ENCODE results near the gene NUB1. TPM values are rescaled to one million over a fixed set of nuclear protein-coding genes. Genes with fewer than 3 reads are reported as not detected.

Gene NUB1
- total RNA-seq, 2 donors from 2014 or later, result 33.0 to 37.9 TPM

DNA sequence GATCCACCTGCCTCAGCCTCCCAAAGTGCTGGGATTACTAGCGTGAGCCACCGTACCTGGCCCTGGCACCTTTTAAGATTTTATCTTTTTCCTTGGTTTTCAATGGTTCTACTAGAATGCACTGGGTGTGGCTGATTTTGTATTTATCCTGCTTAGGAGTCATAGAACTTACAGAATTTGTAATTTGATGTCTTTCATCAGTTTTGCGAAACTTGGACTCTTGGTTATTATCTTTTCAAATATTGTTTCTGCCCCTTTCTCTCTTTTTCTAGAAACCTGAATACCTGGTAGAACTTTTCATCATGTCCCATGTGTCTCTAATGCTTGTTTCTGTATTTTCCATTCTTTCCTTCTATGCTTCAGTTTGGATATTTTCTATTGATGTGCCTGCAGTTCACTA, 2.8 kb upstream of the NUB1 start:
- DNase-seq (ENCODE audit: low spot score), result no peak
- intact Hi-C loops (cut with DNase I), result no loop called here

- DNase-seq (ENCODE audit: low spot score), result peak; percentile 25
- intact Hi-C loops (cut with DNase I), result no loop called here
Measured at GRCh38 chr7:151339651-151340382, 1.8 kb upstream of the NUB1 start.

DNA sequence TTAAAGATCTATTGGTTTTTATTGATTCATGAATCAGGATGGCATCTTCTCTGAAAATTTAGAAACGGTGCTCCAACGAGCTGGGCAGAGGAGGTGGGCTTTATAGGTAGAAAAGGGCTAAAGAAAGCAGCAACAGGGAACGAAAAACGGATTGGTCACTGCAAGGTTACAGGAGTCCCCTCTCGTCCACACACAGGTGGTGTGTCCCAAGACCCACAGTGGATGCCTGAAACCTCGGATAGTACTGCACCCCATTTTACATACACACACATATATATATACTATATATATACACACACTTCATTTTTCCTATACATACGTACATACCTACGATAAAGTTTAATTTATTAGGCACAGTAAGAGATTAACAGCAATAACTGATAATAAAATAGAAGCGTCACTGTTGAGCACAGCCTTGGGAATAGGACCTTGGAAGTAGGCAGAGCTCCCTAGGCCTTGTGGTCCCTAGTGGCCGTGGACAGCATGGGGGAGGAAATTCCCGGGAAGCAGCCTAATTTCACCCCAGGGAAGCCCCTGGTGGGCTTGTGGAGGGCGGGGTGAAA, 737 bp upstream of the NUB1 start:
- DNase-seq (ENCODE audit: low spot score), result peak; percentile 12
- intact Hi-C loops (cut with DNase I), result no loop called here

- DNase-seq (ENCODE audit: low spot score), result no peak
- intact Hi-C loops (cut with DNase I), result no loop called here
Measured at GRCh38 chr7:151342102-151342646, 562 bp downstream of the NUB1 start.

GRCh38 chr7:151342811-151343210, 1.2 kb downstream of the NUB1 start:
- peak; percentile 58 for DNase-seq (ENCODE audit: low spot score)
- intact Hi-C loops (cut with DNase I), result no loop called here

- DNase-seq (ENCODE audit: low spot score), result peak; percentile 9
- intact Hi-C loops (cut with DNase I), result no loop called here
Measured at GRCh38 chr7:151343516-151343915, 1.9 kb downstream of the NUB1 start.

GRCh38 chr7:151345576-151346469, 4.2 kb downstream of the NUB1 start:
- intact Hi-C loops (cut with DNase I), result no loop called here
- no peak for DNase-seq (ENCODE audit: low spot score)

GRCh38 chr7:151346470-151346769, 4.8 kb downstream of the NUB1 start:
- intact Hi-C loops (cut with DNase I), result no loop called here
- DNase-seq (ENCODE audit: low spot score), result peak; percentile 0

- no peak for DNase-seq (ENCODE audit: low spot score)
- intact Hi-C loops (cut with DNase I), result no loop called here
Measured at GRCh38 chr7:151347200-151347599, 5.6 kb downstream of the NUB1 start.

- no peak for DNase-seq (ENCODE audit: low spot score)
- intact Hi-C loops (cut with DNase I), result no loop called here
Measured at GRCh38 chr7:151348970-151349369, 7.4 kb downstream of the NUB1 start.

GRCh38 chr7:151349507-151349853, 7.9 kb downstream of the NUB1 start:
- intact Hi-C loops (cut with DNase I), result no loop called here
- DNase-seq (ENCODE audit: low spot score), result no peak

GRCh38 chr7:151351027-151351426, 9.4 kb downstream of the NUB1 start:
- peak; percentile 74 for DNase-seq (ENCODE audit: low spot score)
- intact Hi-C loops (cut with DNase I), result loop anchor here (5.0 kb wide), 1 partner anchor 34 kb away; no protein-coding TSS in a partner anchor

DNA sequence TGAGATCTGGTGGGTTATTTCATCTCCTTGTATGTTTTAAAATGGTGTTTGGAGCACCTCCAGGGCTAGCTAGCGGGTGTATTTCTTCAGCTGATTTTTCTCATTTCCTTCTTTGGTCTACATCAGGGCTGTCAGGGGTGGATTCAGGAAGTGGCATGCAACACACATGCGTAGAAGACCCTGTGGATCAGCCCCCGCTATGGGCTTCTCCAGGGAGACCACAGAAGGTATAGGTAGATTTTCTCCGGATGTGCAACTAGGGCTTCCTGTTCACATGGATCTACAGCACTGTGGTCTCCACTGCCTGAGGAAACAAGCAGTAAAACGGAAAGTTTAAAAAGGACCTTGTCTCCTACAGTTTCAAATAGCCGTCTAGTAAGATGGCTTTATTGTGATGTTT, 10.4 kb downstream of the NUB1 start:
- DNase-seq (ENCODE audit: low spot score), result peak; percentile 22
- intact Hi-C loops (cut with DNase I), result loop anchor here (5.0 kb wide), 1 partner anchor 35 kb away; no protein-coding TSS in a partner anchor

- intact Hi-C loops (cut with DNase I), result loop anchor here (5.0 kb wide), 1 partner anchor 35 kb away; no protein-coding TSS in a partner anchor
- no peak for DNase-seq (ENCODE audit: low spot score)
Measured at GRCh38 chr7:151352512-151352911, 10.9 kb downstream of the NUB1 start.

GRCh38 chr7:151361193-151361959, 19.8 kb downstream of the NUB1 start:
- intact Hi-C loops (cut with DNase I), result no loop called here
- peak; percentile 42 for DNase-seq (ENCODE audit: low spot score)

DNA sequence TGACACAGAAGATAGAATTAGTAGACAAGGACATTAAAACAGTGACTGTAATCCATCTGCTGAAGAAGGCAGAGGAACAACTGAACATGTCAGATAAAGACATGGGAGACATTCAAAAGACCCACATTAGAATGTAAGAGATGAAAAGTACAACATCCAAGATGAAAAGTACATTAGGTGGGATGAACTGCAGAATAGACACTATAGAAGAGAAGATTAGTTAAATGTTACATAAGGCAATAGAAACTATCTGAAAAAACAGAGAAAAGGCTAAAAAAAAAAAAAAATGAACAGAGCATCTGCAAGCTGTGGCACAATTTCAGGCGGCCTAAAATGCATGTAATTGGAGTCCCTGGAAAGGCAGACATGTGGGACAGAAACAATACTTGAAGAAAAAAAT, 21.6 kb downstream of the NUB1 start:
- intact Hi-C loops (cut with DNase I), result no loop called here

DNA sequence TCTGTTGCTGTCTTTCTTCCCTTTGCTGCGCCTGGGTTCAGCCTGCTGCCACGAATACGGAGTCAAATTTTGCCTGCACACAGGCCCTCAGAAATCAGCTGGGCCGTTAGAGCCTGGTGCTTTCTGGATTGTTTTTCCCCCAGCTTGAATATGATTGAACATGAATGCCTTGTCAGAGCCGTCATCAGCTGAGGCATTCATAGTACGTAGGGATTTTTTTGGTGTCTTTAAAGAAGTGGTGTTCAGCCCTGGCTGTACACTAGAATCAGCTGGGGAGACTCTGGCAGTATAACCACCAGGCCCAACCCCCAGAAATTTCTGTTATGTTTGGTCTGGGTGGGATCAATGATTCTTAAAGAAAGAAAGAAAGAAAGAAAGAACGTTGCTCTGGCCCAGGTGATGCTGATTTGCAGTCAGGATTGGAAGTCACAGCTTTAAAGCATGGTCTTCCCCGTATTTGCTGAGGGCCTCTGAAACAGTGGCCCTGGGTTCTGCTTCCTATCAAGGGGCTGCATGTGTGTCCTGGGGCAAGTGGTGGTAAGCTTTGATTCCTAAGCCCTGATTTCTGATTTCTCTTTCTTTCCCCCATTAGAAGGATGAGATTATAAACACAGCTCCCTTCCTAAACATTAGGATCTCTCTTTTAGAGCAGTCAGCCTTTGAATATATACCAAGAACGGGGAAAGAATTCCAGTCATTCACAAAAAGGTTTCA, 24.7 kb downstream of the NUB1 start:
- DNase-seq (ENCODE audit: low spot score), result peak; percentile 19
- intact Hi-C loops (cut with DNase I), result loop anchor here (5.0 kb wide), 2 partner anchors 81 to 391 kb away; no protein-coding TSS in a partner anchor

More for the DNA sequence above, 21.6 kb downstream of the NUB1 start:
- no peak for DNase-seq (ENCODE audit: low spot score)

GRCh38 chr7:151366880-151367222, 25.2 kb downstream of the NUB1 start:
- peak; percentile 26 for DNase-seq (ENCODE audit: low spot score)
- intact Hi-C loops (cut with DNase I), result loop anchor here (5.0 kb wide), 2 partner anchors 80 to 390 kb away; no protein-coding TSS in a partner anchor

DNA sequence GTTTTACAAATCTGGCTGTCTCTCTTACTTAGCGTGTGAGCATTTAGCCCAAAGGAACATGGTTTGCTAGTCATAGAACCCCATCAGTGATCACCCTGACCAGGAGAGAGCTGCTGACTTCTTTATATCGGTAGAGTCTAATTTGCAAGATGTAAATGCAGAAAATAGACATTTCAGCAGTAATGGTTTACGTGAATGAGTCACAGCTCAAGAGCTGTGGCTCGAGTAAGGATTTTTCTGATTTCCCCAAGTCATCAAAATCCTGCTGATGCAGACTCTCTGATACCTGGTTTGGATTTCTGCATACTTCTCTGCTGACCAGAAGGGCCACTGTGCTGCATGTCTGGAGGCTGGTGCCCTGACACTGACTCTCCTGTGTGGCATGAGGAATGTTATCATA, 25.7 kb downstream of the NUB1 start:
- peak; percentile 18 for DNase-seq (ENCODE audit: low spot score)
- intact Hi-C loops (cut with DNase I), result loop anchor here (5.0 kb wide), 2 partner anchors 80 to 390 kb away; no protein-coding TSS in a partner anchor

All from posterior vena cava (tissue), 2 donors.